Measurements from ENCODE around the gene ZYG11B. TPM values are rescaled to one million over a fixed set of nuclear protein-coding genes. Genes with fewer than 3 reads are reported as not detected.

Gene ZYG11B
- total and polyA plus RNA-seq, 2 of the 13 experiments (the other 11 are each of a cell fraction or from before 2014, with no cell fraction given): 6.9 to 17.9 TPM

DNA sequence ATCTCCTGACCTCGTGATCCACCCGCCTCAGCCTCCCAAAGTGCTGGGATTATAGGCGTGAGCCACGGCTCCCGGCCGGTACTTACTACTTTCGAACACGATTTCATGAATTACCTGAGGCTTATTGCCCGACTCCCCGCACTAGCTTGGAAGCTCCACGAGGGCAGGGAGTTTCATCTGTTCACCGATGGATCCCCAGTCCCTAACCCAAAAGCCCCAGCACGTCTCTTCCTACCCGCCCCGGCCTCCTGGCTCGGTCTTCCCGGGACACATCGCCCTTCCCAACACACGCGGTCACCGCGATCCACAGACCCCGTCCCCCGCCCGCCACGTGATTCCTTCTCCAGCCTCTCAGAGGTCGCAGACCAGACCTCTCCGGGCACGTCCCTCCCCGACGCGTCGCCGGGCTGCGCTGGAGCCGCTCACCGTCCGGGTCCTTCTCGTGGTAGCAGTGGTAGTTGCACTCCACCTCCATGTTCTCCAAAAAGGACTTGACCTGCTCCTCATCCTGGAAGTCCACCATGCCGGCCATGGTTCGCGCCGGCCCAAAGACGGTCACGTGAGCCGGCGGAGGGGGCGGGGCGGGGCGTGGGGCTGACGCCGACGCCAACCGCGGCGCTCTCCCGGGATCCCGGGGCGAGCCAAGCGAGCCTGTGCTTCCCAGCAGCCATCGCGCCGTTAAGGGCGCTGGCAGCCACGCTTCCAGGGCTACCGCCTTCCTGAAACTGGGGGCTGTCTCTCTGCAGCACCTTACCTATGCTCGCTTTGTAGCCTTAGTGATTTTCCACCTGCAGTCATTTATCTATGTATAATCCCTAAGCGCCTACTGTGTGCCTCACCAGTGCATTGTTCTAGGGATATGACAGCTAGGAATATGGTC is 28.2 kb upstream of the ZYG11B start, which contains the start of gene COA7 (continued):
- TF ChIP-seq, protein P1, sequence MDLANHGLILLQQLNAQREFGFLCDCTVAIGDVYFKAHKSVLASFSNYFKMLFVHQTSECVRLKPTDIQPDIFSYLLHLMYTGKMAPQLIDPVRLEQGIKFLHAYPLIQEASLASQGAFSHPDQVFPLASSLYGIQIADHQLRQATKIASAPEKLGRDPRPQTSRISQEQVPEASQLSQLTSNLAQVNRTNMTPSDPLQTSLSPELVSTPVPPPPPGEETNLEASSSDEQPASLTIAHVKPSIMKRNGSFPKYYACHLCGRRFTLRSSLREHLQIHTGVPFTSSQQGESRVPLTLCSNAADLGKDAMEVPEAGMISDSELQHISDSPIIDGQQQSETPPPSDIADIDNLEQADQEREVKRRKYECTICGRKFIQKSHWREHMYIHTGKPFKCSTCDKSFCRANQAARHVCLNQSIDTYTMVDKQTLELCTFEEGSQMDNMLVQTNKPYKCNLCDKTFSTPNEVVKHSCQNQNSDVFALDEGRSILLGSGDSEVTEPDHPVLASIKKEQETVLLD (CRISPR knock-in tag; IDR thresholded peaks at IDR 0.05; ENCODE audit: low read depth): peak; percentile 89
- TF ChIP-seq ARNT2 (CRISPR knock-in tag; IDR thresholded peaks at IDR 0.05; ENCODE audit: low read depth) (peak; percentile 90; the same call in 1 of the 2 replicates), PHF8 (CRISPR knock-in tag; IDR thresholded peaks at IDR 0.05) (peak; percentile 87), RARA (CRISPR knock-in tag; IDR thresholded peaks at IDR 0.05) (peak; percentile 15; the same call in 1 of the 2 replicates), RFXANK (CRISPR knock-in tag; IDR thresholded peaks at IDR 0.05) (no peak), PHF5A (CRISPR knock-in tag; IDR thresholded peaks at IDR 0.05; ENCODE audit: low read depth, unreplicated experiment) (peak; percentile 71), POLR2G (IDR thresholded peaks at IDR 0.05; ENCODE audit: low read depth, low read length) (peak; percentile 87), ZFP62 (CRISPR knock-in tag; IDR thresholded peaks at IDR 0.05) (no peak), HOXA3 (CRISPR knock-in tag; IDR thresholded peaks at IDR 0.05) (peak; percentile 86), SALL2 (CRISPR knock-in tag; IDR thresholded peaks at IDR 0.05) (peak; percentile 87), ZNF883 (CRISPR knock-in tag; IDR thresholded peaks at IDR 0.05; ENCODE audit: not compliant biosample characterization) (peak; percentile 92), BRCA1 (CRISPR knock-in tag; IDR thresholded peaks at IDR 0.05) (peak; percentile 76; the same call in 1 of the 2 replicates), RBFOX2 (IDR thresholded peaks at IDR 0.05; ENCODE audit: low read depth, low read length) (peak; percentile 86)
- TF ChIP-seq, protein P2, sequence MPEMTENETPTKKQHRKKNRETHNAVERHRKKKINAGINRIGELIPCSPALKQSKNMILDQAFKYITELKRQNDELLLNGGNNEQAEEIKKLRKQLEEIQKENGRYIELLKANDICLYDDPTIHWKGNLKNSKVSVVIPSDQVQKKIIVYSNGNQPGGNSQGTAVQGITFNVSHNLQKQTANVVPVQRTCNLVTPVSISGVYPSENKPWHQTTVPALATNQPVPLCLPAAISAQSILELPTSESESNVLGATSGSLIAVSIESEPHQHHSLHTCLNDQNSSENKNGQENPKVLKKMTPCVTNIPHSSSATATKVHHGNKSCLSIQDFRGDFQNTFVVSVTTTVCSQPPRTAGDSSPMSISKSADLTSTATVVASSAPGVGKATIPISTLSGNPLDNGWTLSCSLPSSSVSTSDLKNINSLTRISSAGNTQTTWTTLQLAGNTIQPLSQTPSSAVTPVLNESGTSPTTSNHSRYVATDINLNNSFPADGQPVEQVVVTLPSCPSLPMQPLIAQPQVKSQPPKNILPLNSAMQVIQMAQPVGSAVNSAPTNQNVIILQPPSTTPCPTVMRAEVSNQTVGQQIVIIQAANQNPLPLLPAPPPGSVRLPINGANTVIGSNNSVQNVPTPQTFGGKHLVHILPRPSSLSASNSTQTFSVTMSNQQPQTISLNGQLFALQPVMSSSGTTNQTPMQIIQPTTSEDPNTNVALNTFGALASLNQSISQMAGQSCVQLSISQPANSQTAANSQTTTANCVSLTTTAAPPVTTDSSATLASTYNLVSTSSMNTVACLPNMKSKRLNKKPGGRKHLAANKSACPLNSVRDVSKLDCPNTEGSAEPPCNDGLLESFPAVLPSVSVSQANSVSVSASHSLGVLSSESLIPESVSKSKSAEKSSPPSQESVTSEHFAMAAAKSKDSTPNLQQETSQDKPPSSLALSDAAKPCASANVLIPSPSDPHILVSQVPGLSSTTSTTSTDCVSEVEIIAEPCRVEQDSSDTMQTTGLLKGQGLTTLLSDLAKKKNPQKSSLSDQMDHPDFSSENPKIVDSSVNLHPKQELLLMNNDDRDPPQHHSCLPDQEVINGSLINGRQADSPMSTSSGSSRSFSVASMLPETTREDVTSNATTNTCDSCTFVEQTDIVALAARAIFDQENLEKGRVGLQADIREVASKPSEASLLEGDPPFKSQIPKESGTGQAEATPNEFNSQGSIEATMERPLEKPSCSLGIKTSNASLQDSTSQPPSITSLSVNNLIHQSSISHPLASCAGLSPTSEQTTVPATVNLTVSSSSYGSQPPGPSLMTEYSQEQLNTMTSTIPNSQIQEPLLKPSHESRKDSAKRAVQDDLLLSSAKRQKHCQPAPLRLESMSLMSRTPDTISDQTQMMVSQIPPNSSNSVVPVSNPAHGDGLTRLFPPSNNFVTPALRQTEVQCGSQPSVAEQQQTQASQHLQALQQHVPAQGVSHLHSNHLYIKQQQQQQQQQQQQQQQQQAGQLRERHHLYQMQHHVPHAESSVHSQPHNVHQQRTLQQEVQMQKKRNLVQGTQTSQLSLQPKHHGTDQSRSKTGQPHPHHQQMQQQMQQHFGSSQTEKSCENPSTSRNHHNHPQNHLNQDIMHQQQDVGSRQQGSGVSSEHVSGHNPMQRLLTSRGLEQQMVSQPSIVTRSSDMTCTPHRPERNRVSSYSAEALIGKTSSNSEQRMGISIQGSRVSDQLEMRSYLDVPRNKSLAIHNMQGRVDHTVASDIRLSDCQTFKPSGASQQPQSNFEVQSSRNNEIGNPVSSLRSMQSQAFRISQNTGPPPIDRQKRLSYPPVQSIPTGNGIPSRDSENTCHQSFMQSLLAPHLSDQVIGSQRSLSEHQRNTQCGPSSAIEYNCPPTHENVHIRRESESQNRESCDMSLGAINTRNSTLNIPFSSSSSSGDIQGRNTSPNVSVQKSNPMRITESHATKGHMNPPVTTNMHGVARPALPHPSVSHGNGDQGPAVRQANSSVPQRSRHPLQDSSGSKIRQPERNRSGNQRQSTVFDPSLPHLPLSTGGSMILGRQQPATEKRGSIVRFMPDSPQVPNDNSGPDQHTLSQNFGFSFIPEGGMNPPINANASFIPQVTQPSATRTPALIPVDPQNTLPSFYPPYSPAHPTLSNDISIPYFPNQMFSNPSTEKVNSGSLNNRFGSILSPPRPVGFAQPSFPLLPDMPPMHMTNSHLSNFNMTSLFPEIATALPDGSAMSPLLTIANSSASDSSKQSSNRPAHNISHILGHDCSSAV (CRISPR knock-in tag; IDR thresholded peaks at IDR 0.05; ENCODE audit: borderline replicate concordance): no peak
- TF ChIP-seq, protein P3, sequence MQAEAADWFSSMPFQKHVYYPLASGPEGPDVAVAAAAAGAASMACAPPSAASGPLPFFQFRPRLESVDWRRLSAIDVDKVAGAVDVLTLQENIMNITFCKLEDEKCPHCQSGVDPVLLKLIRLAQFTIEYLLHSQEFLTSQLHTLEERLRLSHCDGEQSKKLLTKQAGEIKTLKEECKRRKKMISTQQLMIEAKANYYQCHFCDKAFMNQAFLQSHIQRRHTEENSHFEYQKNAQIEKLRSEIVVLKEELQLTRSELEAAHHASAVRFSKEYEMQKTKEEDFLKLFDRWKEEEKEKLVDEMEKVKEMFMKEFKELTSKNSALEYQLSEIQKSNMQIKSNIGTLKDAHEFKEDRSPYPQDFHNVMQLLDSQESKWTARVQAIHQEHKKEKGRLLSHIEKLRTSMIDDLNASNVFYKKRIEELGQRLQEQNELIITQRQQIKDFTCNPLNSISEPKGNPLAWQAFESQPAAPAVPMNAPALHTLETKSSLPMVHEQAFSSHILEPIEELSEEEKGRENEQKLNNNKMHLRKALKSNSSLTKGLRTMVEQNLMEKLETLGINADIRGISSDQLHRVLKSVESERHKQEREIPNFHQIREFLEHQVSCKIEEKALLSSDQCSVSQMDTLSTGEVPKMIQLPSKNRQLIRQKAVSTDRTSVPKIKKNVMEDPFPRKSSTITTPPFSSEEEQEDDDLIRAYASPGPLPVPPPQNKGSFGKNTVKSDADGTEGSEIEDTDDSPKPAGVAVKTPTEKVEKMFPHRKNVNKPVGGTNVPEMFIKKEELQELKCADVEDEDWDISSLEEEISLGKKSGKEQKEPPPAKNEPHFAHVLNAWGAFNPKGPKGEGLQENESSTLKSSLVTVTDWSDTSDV (CRISPR knock-in tag; IDR thresholded peaks at IDR 0.05): peak; percentile 79
- TF ChIP-seq, protein P4, sequence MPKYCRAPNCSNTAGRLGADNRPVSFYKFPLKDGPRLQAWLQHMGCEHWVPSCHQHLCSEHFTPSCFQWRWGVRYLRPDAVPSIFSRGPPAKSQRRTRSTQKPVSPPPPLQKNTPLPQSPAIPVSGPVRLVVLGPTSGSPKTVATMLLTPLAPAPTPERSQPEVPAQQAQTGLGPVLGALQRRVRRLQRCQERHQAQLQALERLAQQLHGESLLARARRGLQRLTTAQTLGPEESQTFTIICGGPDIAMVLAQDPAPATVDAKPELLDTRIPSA (CRISPR knock-in tag; IDR thresholded peaks at IDR 0.05; ENCODE audit: borderline replicate concordance): peak; percentile 73; the same call in 1 of the 2 replicates

All from HepG2 (cell line).